ENCODE measurements around the gene MPO. TPM values are rescaled to one million over a fixed set of nuclear protein-coding genes. Genes with fewer than 3 reads are reported as not detected.

The MPO gene
- polyA plus RNA-seq, 1 donor, result 0.79 TPM

- no peaks in the 10 kb centered on the region for H3K9me3 ChIP-seq (ENCODE audit: control insufficient read depth, low read depth, low read length)
- no peak overlapping the region for H3K4me3 ChIP-seq (ENCODE audit: low read length)
- peaks cover 47% of the 10 kb centered on the region for H3K27me3 ChIP-seq (ENCODE audit: control insufficient read depth, insufficient read depth, low read length)
- H3K4me1 ChIP-seq (ENCODE audit: control insufficient read depth, insufficient read depth, low read length), result no peaks in the 10 kb centered on the region
- no peaks in the 10 kb centered on the region for H3K36me3 ChIP-seq (ENCODE audit: control insufficient read depth, insufficient read depth, low read length)
- no peak for DNase-seq
- WGBS (ENCODE audit: insufficient coverage, low lambda C conversion rate), result no CpG with 5 or more reads among the region's 5 CpGs
- H3K27ac ChIP-seq (ENCODE audit: low read length), result no peak overlapping the region
These were observed 3.5 kb downstream of the MPO start for GRCh38 chr17:58277107-58277801.

DNA sequence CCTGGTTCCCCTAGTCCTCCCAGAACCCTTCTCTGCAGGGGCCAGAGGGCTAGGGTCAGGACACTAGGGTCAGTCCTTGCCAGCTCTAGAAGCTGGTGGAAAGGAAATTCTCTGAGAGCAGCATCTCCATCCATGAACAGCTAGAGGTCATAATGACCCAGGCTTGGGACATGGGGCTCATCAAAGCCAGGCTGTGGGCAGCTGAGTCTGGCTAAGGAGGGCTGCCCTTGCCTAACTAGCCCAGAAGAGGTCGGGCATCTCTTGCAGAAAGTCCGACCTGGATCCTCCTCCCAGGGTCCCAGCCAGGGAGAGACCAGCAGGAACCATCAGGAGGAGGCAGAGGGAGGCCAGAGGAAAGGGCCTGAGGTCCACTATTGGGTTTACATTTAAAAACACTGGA, 4.3 kb downstream of the MPO start:
- no peaks in the 10 kb centered on the region for H3K36me3 ChIP-seq (ENCODE audit: control insufficient read depth, insufficient read depth, low read length)
- peaks cover 41% of the 10 kb centered on the region for H3K27me3 ChIP-seq (ENCODE audit: control insufficient read depth, insufficient read depth, low read length)
- DNase-seq, result no peak
- H3K9me3 ChIP-seq (ENCODE audit: control insufficient read depth, low read depth, low read length), result no peaks in the 10 kb centered on the region
- H3K4me3 ChIP-seq (ENCODE audit: low read length), result no peak overlapping the region
- no peaks in the 10 kb centered on the region for H3K4me1 ChIP-seq (ENCODE audit: control insufficient read depth, insufficient read depth, low read length)
- WGBS (ENCODE audit: insufficient coverage, low lambda C conversion rate), result no CpG with 5 or more reads among the region's 2 CpGs
- no peak overlapping the region for H3K27ac ChIP-seq (ENCODE audit: low read length)

DNA sequence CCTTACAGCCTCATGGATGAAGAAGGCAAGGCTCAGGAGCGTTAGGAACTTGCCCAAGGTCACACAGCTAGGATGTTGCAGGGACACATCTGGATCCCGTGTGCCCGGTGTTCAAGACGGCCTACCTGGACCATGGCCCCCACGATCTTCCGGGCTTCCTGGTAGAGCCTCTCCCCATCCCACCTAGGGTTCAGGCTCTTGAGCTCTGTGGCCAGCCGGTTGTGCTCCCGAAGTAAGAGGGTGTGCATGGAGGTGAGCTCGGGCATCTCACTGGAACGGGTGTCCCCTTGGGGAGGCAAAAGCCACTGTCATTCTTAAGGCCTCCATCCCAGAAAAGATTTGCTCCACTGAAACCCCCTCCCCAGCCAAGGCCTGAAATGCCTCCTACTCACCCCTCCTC, 5.3 kb downstream of the MPO start:
- DNase-seq, result no peak
- no peak overlapping the region for H3K4me3 ChIP-seq (ENCODE audit: low read length)
- H3K36me3 ChIP-seq (ENCODE audit: control insufficient read depth, insufficient read depth, low read length), result no peaks in the 10 kb centered on the region
- H3K9me3 ChIP-seq (ENCODE audit: control insufficient read depth, low read depth, low read length), result no peaks in the 10 kb centered on the region
- H3K27me3 ChIP-seq (ENCODE audit: control insufficient read depth, insufficient read depth, low read length), result peaks cover 34% of the 10 kb centered on the region
- H3K27ac ChIP-seq (ENCODE audit: low read length), result no peak overlapping the region
- 96% methylated on average over 5 of the region's 10 CpGs for WGBS (ENCODE audit: insufficient coverage, low lambda C conversion rate)
- H3K4me1 ChIP-seq (ENCODE audit: control insufficient read depth, insufficient read depth, low read length), result no peaks in the 10 kb centered on the region

GRCh38 chr17:58273453-58274104, 7.2 kb downstream of the MPO start:
- Histone ChIP-seq H3K27ac (ENCODE audit: low read length) (no peak overlapping the region), H3K36me3 (ENCODE audit: control insufficient read depth, insufficient read depth, low read length) (no peaks in the 10 kb centered on the region), H3K27me3 (ENCODE audit: control insufficient read depth, insufficient read depth, low read length) (peaks cover 16% of the 10 kb centered on the region), H3K4me3 (ENCODE audit: low read length) (no peak overlapping the region), H3K9me3 (ENCODE audit: control insufficient read depth, low read depth, low read length) (no peaks in the 10 kb centered on the region), H3K4me1 (ENCODE audit: control insufficient read depth, insufficient read depth, low read length) (no peaks in the 10 kb centered on the region)
- no CpG with 5 or more reads among the region's 15 CpGs for WGBS (ENCODE audit: insufficient coverage, low lambda C conversion rate)
- no peak for DNase-seq

DNA sequence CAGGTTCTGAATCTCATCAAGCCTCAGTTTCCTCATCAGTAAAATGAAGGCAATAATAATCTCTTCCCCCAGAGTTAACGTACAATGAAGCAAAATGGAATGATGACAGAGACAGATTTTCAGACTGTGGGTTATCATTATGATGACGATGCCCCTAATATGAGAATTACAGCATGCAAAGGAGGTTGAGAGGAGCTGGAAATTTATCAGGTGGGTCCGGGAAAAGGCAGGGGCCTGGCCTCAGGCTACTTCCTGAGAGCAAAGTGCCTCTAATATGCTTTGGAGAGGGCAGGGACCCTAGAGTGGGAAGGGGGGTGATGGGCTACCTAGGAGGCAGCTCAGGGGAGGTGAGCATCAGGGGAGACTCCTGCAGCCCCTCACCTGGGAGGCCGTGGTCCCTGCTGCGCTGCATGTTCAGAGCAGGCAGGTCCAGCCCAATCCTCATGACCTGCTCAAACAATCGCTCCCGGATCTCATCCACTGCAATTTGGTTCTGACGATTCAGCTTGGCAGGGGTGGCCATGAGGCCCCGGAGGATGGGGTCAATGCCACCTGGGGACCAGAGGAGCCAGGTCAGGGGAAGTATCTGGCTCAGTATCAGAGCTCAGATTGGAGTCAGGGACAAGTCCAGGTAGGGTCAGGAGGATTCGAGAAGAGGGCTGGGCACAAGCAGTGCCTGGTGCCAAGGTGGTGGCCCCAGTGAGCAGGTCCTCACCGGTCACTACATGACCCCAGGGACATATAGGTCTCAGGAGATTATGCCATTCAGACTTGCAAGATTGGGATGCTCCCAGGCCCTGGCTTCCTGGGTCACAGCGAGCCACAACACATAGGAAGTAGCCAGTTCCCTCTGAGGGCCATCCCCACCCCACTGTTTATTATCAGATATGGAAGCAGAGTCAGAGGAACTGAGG, 8.1 kb downstream of the MPO start:
- WGBS (ENCODE audit: insufficient coverage, low lambda C conversion rate), result 100% methylated on average over 1 of the region's 12 CpGs
- peaks cover 8% of the 10 kb centered on the region for H3K27me3 ChIP-seq (ENCODE audit: control insufficient read depth, insufficient read depth, low read length)
- no peaks in the 10 kb centered on the region for H3K36me3 ChIP-seq (ENCODE audit: control insufficient read depth, insufficient read depth, low read length)
- H3K27ac ChIP-seq (ENCODE audit: low read length), result no peak overlapping the region
- H3K9me3 ChIP-seq (ENCODE audit: control insufficient read depth, low read depth, low read length), result no peaks in the 10 kb centered on the region
- no peak for DNase-seq
- no peak overlapping the region for H3K4me3 ChIP-seq (ENCODE audit: low read length)
- H3K4me1 ChIP-seq (ENCODE audit: control insufficient read depth, insufficient read depth, low read length), result no peaks in the 10 kb centered on the region

DNA sequence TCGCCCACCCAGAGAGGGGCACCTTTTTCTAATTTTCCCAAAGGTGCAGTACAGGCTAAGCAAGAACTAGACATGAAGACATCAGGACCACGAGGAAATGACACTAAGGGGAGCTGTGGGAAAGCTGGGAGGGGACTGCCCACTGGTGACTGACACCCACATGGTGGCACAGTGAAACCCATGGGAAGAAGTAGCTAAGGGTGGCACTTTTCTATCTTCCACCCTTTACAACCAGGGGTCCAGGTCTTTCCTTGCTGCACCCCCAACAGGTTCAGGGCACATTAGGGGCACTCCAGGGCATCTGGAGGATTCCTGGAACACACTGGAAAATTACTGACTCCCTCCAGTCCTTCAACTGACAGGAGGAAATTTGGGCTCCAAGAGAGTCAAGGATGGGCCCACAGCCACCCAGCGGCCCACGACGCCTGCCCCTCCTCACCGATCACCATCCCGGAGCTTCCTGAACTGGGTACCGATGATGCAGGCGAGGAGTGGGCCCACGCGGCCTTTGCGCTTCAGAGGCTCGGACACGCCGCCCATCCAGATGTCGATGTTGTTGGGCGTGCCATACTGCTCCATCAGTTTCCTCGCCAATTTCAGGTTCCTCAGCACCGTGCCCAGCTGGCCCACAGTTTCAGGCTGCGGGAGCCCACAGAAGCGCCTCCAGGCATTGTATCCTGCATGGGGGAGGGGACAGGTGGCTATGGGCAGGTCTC, 9.4 kb downstream of the MPO start:
- Histone ChIP-seq H3K27ac (ENCODE audit: low read length) (no peak overlapping the region), H3K4me1 (ENCODE audit: control insufficient read depth, insufficient read depth, low read length) (no peaks in the 10 kb centered on the region), H3K9me3 (ENCODE audit: control insufficient read depth, low read depth, low read length) (no peaks in the 10 kb centered on the region), H3K27me3 (ENCODE audit: control insufficient read depth, insufficient read depth, low read length) (peaks cover 2% of the 10 kb centered on the region), H3K36me3 (ENCODE audit: control insufficient read depth, insufficient read depth, low read length) (no peaks in the 10 kb centered on the region), H3K4me3 (ENCODE audit: low read length) (no peak overlapping the region)
- DNase-seq, result no peak
- no CpG with 5 or more reads among the region's 21 CpGs for WGBS (ENCODE audit: insufficient coverage, low lambda C conversion rate)

DNA sequence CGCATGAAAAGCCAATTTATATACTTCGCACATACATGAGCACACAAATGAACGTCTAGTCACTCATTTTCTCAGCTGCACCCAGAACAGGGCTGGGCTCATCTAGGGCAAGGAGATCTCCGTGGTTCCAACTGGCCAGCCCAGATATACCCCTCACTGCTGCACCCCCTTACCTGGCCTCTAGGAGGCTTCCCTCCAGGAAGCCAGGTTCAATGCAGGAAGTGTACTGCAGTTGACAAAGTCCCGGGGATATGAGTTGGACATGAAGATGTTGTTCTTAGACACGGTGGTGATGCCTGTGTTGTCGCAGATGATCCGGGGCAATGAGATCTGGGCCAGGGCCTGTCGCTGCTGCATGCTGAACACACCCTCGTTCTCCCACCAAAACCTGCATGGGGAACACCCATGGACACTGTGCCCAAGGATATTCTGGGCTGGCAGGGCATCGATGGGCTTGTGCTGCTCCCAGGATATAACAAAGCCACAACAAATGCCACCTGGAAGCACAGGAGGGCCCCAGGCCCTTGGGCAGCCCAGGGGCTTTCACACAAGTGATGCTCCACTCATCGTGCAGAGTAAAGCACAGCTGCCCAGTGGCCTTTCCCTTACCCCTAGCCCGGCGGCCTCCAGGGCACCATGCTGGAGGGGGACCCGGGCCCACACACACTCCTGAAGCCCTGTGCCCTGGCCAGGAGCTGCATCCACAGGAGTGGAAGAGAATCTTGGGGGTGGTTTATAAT, 10.1 kb downstream of the MPO start:
- no peaks in the 10 kb centered on the region for H3K9me3 ChIP-seq (ENCODE audit: control insufficient read depth, low read depth, low read length)
- H3K4me3 ChIP-seq (ENCODE audit: low read length), result no peak overlapping the region
- DNase-seq, result no peak
- no CpG with 5 or more reads among the region's 15 CpGs for WGBS (ENCODE audit: insufficient coverage, low lambda C conversion rate)
- H3K4me1 ChIP-seq (ENCODE audit: control insufficient read depth, insufficient read depth, low read length), result no peaks in the 10 kb centered on the region
- H3K27me3 ChIP-seq (ENCODE audit: control insufficient read depth, insufficient read depth, low read length), result no peaks in the 10 kb centered on the region
- H3K27ac ChIP-seq (ENCODE audit: low read length), result no peak overlapping the region
- no peaks in the 10 kb centered on the region for H3K36me3 ChIP-seq (ENCODE audit: control insufficient read depth, insufficient read depth, low read length)

GRCh38 chr17:58269557-58270291, 11.0 kb downstream of the MPO start:
- Histone ChIP-seq H3K27ac (ENCODE audit: low read length) (no peak overlapping the region), H3K36me3 (ENCODE audit: control insufficient read depth, insufficient read depth, low read length) (no peaks in the 10 kb centered on the region), H3K27me3 (ENCODE audit: control insufficient read depth, insufficient read depth, low read length) (peaks cover 2% of the 10 kb centered on the region), H3K4me3 (ENCODE audit: low read length) (no peak overlapping the region), H3K4me1 (ENCODE audit: control insufficient read depth, insufficient read depth, low read length) (no peaks in the 10 kb centered on the region), H3K9me3 (ENCODE audit: control insufficient read depth, low read depth, low read length) (no peaks in the 10 kb centered on the region)
- DNase-seq, result no peak
- no CpG with 5 or more reads among the region's 9 CpGs for WGBS (ENCODE audit: insufficient coverage, low lambda C conversion rate)

GRCh38 chr17:58268774-58269556, 11.8 kb downstream of the MPO start:
- H3K9me3 ChIP-seq (ENCODE audit: control insufficient read depth, low read depth, low read length), result no peaks in the 10 kb centered on the region
- peaks cover 7% of the 10 kb centered on the region for H3K27me3 ChIP-seq (ENCODE audit: control insufficient read depth, insufficient read depth, low read length)
- no peak for DNase-seq
- H3K4me3 ChIP-seq (ENCODE audit: low read length), result no peak overlapping the region
- no peak overlapping the region for H3K27ac ChIP-seq (ENCODE audit: low read length)
- H3K4me1 ChIP-seq (ENCODE audit: control insufficient read depth, insufficient read depth, low read length), result no peaks in the 10 kb centered on the region
- no peaks in the 10 kb centered on the region for H3K36me3 ChIP-seq (ENCODE audit: control insufficient read depth, insufficient read depth, low read length)
- no CpG with 5 or more reads among the region's 6 CpGs for WGBS (ENCODE audit: insufficient coverage, low lambda C conversion rate)

Data from large intestine (tissue), 3 donors.